Placental pericyte (primary cell): ENCODE data around the gene TRAPPC4. TPM values are rescaled to one million over a fixed set of nuclear protein-coding genes. Genes with fewer than 3 reads are reported as not detected.

Experiments
- small RNA-seq: library from RNA; depleted of rRNA; stranded (forward); fragments of <200 nt; gene quantifications from one replicate; pipeline ENCODE3, GENCODE V24; 2012; ENCODE audit warnings: low replicate concordance
- total RNA-seq: library from RNA; depleted of rRNA; stranded (reverse); fragments of >200 nt; gene quantifications from 2 replicates; pipeline ENCODE4 v1.2.3, GENCODE V29; 2012

TRAPPC4 gene
- total RNA-seq, result 90.2 and 124 TPM in 2 replicates

GRCh38 chr11:119018074-119018938 is at the start of gene TRAPPC4, which contains the start of gene RPS25:
Gene TRAPPC4 (plus strand): TSS chr11:119018766. CDS start chr11:119018796, 30 bp downstream.
Gene RPS25 (minus strand): TSS chr11:119018343. CDS start chr11:119018284, 59 bp downstream.

GRCh38 chr11:118971646-118972045 is 46.9 kb upstream of the TRAPPC4 start, which contains the start of gene FOXR1:
Gene FOXR1 (plus strand): TSS chr11:118971761. CDS start chr11:118971932, 171 bp downstream.

GRCh38 chr11:118997627-118998387 is 20.8 kb upstream of the TRAPPC4 start, which contains the start of gene CENATAC:
Gene CENATAC (plus strand): TSS chr11:118998138. CDS start chr11:118998198, 60 bp downstream.

GRCh38 chr11:119030329-119031047 is 11.9 kb downstream of the TRAPPC4 start, which contains the start of gene SLC37A4:
Gene SLC37A4 (minus strand): TSS chr11:119030877.

GRCh38 chr11:119057000-119057769 is 38.6 kb downstream of the TRAPPC4 start, which contains the start of gene HYOU1:
Gene HYOU1 (minus strand): TSS chr11:119057205. CDS start chr11:119056160, 1,045 bp downstream.

GRCh38 chr11:119067371-119068222 is 49.0 kb downstream of the TRAPPC4 start, which contains the start of gene VPS11:
Gene VPS11 (plus strand): TSS chr11:119067818. CDS start chr11:119067824, 6 bp downstream.

Small RNAs within 50 kb of the gene (small RNA-seq; reads per million reads assigned to genes)
- gene AP003392.2 (not detected), gene RF00017 (not detected), gene RF00019 (not detected)

Other genes starting within 250 kb of the TRAPPC4 start
- 73.3 and 145 TPM in 2 replicates for gene DDX6, start 227.6 kb upstream of the TRAPPC4 start, total RNA-seq
- not detected in 2 replicates for gene CXCR5, start 134.9 kb upstream of the TRAPPC4 start, total RNA-seq
- gene BCL9L, start 92.8 kb upstream of the TRAPPC4 start, total RNA-seq, result 29.2 and 30.4 TPM in 2 replicates
- gene UPK2, start 62.5 kb upstream of the TRAPPC4 start, total RNA-seq, result not detected in 2 replicates
- not detected in 2 replicates for gene FOXR1, start 47.0 kb upstream of the TRAPPC4 start, total RNA-seq
- 16.2 and 30.6 TPM in 2 replicates for gene CENATAC, start 20.6 kb upstream of the TRAPPC4 start, total RNA-seq
- gene RPS25, start 423 bp upstream of the TRAPPC4 start, total RNA-seq, result 388 and 1,071 TPM in 2 replicates
- 11.8 and 14.7 TPM in 2 replicates for gene SLC37A4, start 12.1 kb downstream of the TRAPPC4 start, total RNA-seq
- gene HYOU1, start 38.4 kb downstream of the TRAPPC4 start, total RNA-seq, result 179 and 1,291 TPM in 2 replicates
- gene VPS11, start 49.1 kb downstream of the TRAPPC4 start, total RNA-seq, result 32.1 and 45.1 TPM in 2 replicates
- gene HMBS, start 66.1 kb downstream of the TRAPPC4 start, total RNA-seq, result 8.5 and 14.5 TPM in 2 replicates
- 34.6 and 37.8 TPM in 2 replicates for gene DPAGT1, start 83.1 kb downstream of the TRAPPC4 start, total RNA-seq
- gene C2CD2L, start 88.6 kb downstream of the TRAPPC4 start, total RNA-seq, result 10.3 and 11.8 TPM in 2 replicates
- 22.8 and 23.2 TPM in 2 replicates for gene HINFP, start 102.8 kb downstream of the TRAPPC4 start, total RNA-seq
- gene ABCG4, start 130.3 kb downstream of the TRAPPC4 start, total RNA-seq, result 0.66 TPM in 1 of 2 replicates, not detected in the other
- 13.1 and 16.5 TPM in 2 replicates for gene NLRX1, start 150.0 kb downstream of the TRAPPC4 start, total RNA-seq
- not detected in 2 replicates for gene NHERF4, start 166.7 kb downstream of the TRAPPC4 start, total RNA-seq
- gene CBL, start 187.6 kb downstream of the TRAPPC4 start, total RNA-seq, result 12.7 and 30.2 TPM in 2 replicates